CD14-positive monocyte (primary cell): ENCODE measurements around the gene BCAR3. TPM values are rescaled to one million over a fixed set of nuclear protein-coding genes. Genes with fewer than 3 reads are reported as not detected.

ENCODE experiments used
- DNase-seq, 3 donors: peaks; one replicate each; pipeline ENCODE4 v3.0.0-alpha.2; 2011 to 2022
- H2AFZ ChIP-seq: 2 replicates; pipeline ENCODE4 v1.6.0; 2012; ENCODE audit warnings: mild to moderate bottlenecking, low read depth, low read length, inconsistent platforms; ENCODE audit not compliant: insufficient read depth, poor library complexity, severe bottlenecking
- H3K27ac ChIP-seq, 2 donors: 1 replicate in 1 of 2; 2 replicates in 1 of 2; pipeline ENCODE4 v1.5.1; 2012 to 2013; ENCODE audit warnings: low read length in 2 of 2, control low read depth in 1 of 2, inconsistent platforms in 1 of 2, low read depth in 1 of 2, mild to moderate bottlenecking in 1 of 2
- H3K27me3 ChIP-seq, 2 donors: one replicate each; pipeline versions ENCODE4 v1.6.0 to v1.6.1; 2011 to 2013; ENCODE audit warnings: low read length in 2 of 2; ENCODE audit not compliant: control insufficient read depth in 2 of 2, insufficient read depth in 2 of 2
- H3K36me3 ChIP-seq, 2 donors: replicated peaks in 1 of 2; 1 replicate in 1 of 2; 2 replicates in 1 of 2; pipeline versions ENCODE4 v1.5.1 to v1.6.1; 2012 to 2013; ENCODE audit warnings: low read length in 2 of 2, control low read depth in 1 of 2, inconsistent platforms in 1 of 2, mild to moderate bottlenecking in 1 of 2; ENCODE audit not compliant: insufficient read depth in 2 of 2, control insufficient read depth in 1 of 2
- H3K4me1 ChIP-seq, 2 donors: 1 replicate in 1 of 2; 2 replicates in 1 of 2; pipeline versions ENCODE4 v1.5.1 to v1.6.1; 2012 to 2013; ENCODE audit warnings: low read length in 2 of 2, control low read depth in 1 of 2, inconsistent platforms in 1 of 2, mild to moderate bottlenecking in 1 of 2, moderate library complexity in 1 of 2; ENCODE audit not compliant: insufficient read depth in 2 of 2, control insufficient read depth in 1 of 2
- H3K4me2 ChIP-seq: replicated peaks from 2 replicates; pipeline ENCODE3; 2012; ENCODE audit warnings: low read length, moderate library complexity, mild to moderate bottlenecking; ENCODE audit not compliant: poor library complexity, severe bottlenecking; ENCODE audit errors: extremely low read depth
- H3K4me3 ChIP-seq, 3 experiments: fragments of 200-600 bp in 1 of 3; sonication (generic) in 1 of 3; replicated peaks in 1 of 3; 1 replicate in 2 of 3; 2 replicates in 1 of 3; pipeline ENCODE4 v1.5.1; 2011 to 2013; ENCODE audit warnings: low read length in 3 of 3, mild to moderate bottlenecking in 3 of 3, control low read depth in 2 of 3, low read depth in 2 of 3, inconsistent platforms in 1 of 3, moderate library complexity in 1 of 3
- H3K79me2 ChIP-seq: 2 replicates; pipeline ENCODE4 v1.6.0; 2012; ENCODE audit warnings: mild to moderate bottlenecking, control low read depth, inconsistent platforms, low read length, moderate library complexity; ENCODE audit not compliant: insufficient read depth
- H3K9ac ChIP-seq: 2 replicates; pipeline ENCODE4 v1.6.0; 2017; ENCODE audit warnings: low read length, mild to moderate bottlenecking; ENCODE audit not compliant: insufficient read depth, poor library complexity, severe bottlenecking
- H3K9me3 ChIP-seq, 2 donors: replicated peaks in 1 of 2; 1 replicate in 1 of 2; 2 replicates in 1 of 2; pipeline versions ENCODE4 v1.5.1 to v1.6.1; 2012 to 2013; ENCODE audit warnings: low read length in 2 of 2, control low read depth in 1 of 2; ENCODE audit not compliant: control insufficient read depth in 1 of 2, insufficient read depth in 1 of 2
- H4K20me1 ChIP-seq: 2 replicates; pipeline ENCODE4 v1.6.0; 2012; ENCODE audit warnings: mild to moderate bottlenecking, low read length, control low read depth, moderate library complexity; ENCODE audit not compliant: insufficient read depth
- H3K27ac Mint-ChIP-seq, 7 donors: one replicate each; pipeline ENCODE4 v1.8.0; 2020; ENCODE audit warnings: mild to moderate bottlenecking in 7 of 7, mixed read lengths in 7 of 7, moderate library complexity in 6 of 7, inconsistent platforms in 2 of 7
- H3K27me3 Mint-ChIP-seq, 3 donors: one replicate each; pipeline ENCODE4 v1.8.0; 2021 to 2022; ENCODE audit warnings: low read depth in 3 of 3, mild to moderate bottlenecking in 3 of 3, mixed read lengths in 3 of 3, moderate library complexity in 3 of 3, inconsistent platforms in 1 of 3
- H3K36me3 Mint-ChIP-seq, 2 donors: one replicate each; pipeline ENCODE4 v1.8.0; 2020; ENCODE audit warnings: mixed read lengths in 2 of 2, inconsistent platforms in 1 of 2, mild to moderate bottlenecking in 1 of 2
- H3K4me1 Mint-ChIP-seq: one replicate; pipeline ENCODE4 v1.8.0; 2020; ENCODE audit warnings: mild to moderate bottlenecking, mixed read lengths
- H3K4me3 Mint-ChIP-seq, 2 donors: one replicate each; pipeline ENCODE4 v1.8.0; 2020; ENCODE audit warnings: mild to moderate bottlenecking in 2 of 2, mixed read lengths in 2 of 2, moderate library complexity in 1 of 2
- H3K9me3 Mint-ChIP-seq, 7 donors: one replicate each; pipeline ENCODE4 v1.8.0; 2020 to 2022; ENCODE audit warnings: mixed read lengths in 7 of 7, mild to moderate bottlenecking in 6 of 7, moderate library complexity in 6 of 7, inconsistent platforms in 2 of 7
- CTCF ChIP-seq: fragments of 200-600 bp; IDR thresholded peaks from one replicate; pipeline ENCODE4 v1.8.0; 2022; ENCODE audit warnings: antibody characterized with exemption, mild to moderate bottlenecking
- WGBS: methylation state at CpG from one replicate; pipeline ENCODE4 v1.1.5; 2013; ENCODE audit warnings: missing lambda C conversion rate; ENCODE audit not compliant: insufficient coverage; 5-methylcytosine and 5-hydroxymethylcytosine counted together
- intact Hi-C, 2 donors: fragments of 100-400 bp; cut with micrococcal nuclease; formaldehyde crosslinking; loops; one replicate each; pipeline versions ENCODE4 v1.15.0 to v1.15.1; 2023
- polyA plus RNA-seq, 3 donors: library from polyadenylated mRNA; depleted of rRNA in 1 of 3; unstranded in 2 of 3; stranded (reverse) in 1 of 3; fragments of 300-500 nt in 2 of 3; fragments of >200 nt in 1 of 3; fragmentation: Illumina TruSeq in 2 of 3; gene quantifications; 1 replicate in 2 of 3; 2 replicates in 1 of 3; pipeline ENCODE4 v1.2.3, GENCODE V29; 2012 to 2021

Gene BCAR3
- polyA plus RNA-seq, 3 donors: 0.05 to 0.41 TPM; not detected in 1

GRCh38 chr1:93695411-93696005 is 13.9 kb upstream of the BCAR3 start:
- Mint-ChIP-seq H3K27me3 (peaks cover 0 to 3% (median 2%) of the 10 kb centered on the region in 3 donors), H3K36me3 (no peaks in the 10 kb centered on the region), H3K4me3 (no peak overlapping the region), H3K4me1 (peaks cover 17% of the 10 kb centered on the region), H3K9me3 (no peaks in the 10 kb centered on the region), H3K27ac (no peak overlapping the region)
- Histone ChIP-seq H3K4me3 (no peak overlapping the region), H3K4me2 (peak overlapping the region; percentile 28), H2AFZ (peak overlapping the region; percentile 28), H3K27me3 (no peaks in the 10 kb centered on the region), H3K36me3 (no peaks in the 10 kb centered on the region), H4K20me1 (no peaks in the 10 kb centered on the region), H3K9ac (no peak overlapping the region), H3K9me3 (no peaks in the 10 kb centered on the region), H3K4me1 (peaks cover 31 to 34% of the 10 kb centered on the region in 2 donors), H3K79me2 (no peaks in the 10 kb centered on the region), H3K27ac (peak overlapping the region in 1 of 2 donors; percentile 37)
- intact Hi-C loops: no loop called here
- peak in 2 of 3 donors; percentile 33 to 51 for DNase-seq
- no peak for TF ChIP-seq CTCF
- 21% methylated on average over 2 of the region's 2 CpGs for WGBS

GRCh38 chr1:93694819-93695218 is 13.2 kb upstream of the BCAR3 start:
- Mint-ChIP-seq H3K27ac (no peak overlapping the region), H3K4me1 (peaks cover 17% of the 10 kb centered on the region), H3K36me3 (no peaks in the 10 kb centered on the region), H3K27me3 (peaks cover 0 to 3% (median 2%) of the 10 kb centered on the region in 3 donors), H3K9me3 (no peaks in the 10 kb centered on the region), H3K4me3 (no peak overlapping the region)
- Histone ChIP-seq H2AFZ (no peak overlapping the region), H3K4me2 (no peak overlapping the region), H3K9me3 (no peaks in the 10 kb centered on the region), H3K79me2 (no peaks in the 10 kb centered on the region), H3K4me1 (peaks cover 31 to 34% of the 10 kb centered on the region in 2 donors), H3K27me3 (no peaks in the 10 kb centered on the region), H3K9ac (no peak overlapping the region), H4K20me1 (no peaks in the 10 kb centered on the region), H3K4me3 (no peak overlapping the region), H3K36me3 (no peaks in the 10 kb centered on the region), H3K27ac (no peak overlapping the region)
- TF ChIP-seq CTCF: no peak
- WGBS: 76% methylated on average over 3 of the region's 3 CpGs
- intact Hi-C loops: loop anchor here in 1 of 2 donors (5.0 kb wide), 1 partner anchor 152 kb away; no protein-coding TSS in a partner anchor
- no peak for DNase-seq
